Keratinocyte (primary cell): Measurements from ENCODE around the gene ADGRG2.

Experiments
- EZH2 ChIP-seq: IDR thresholded peaks from one replicate; pipeline ENCODE4 v1.6.1; 2012; ENCODE audit warnings: inconsistent platforms, mild to moderate bottlenecking, low read length, moderate library complexity
- TF ChIP-seq, protein P1 (sequence below), 3 experiments: IDR thresholded peaks in 1 of 3; conservative IDR thresholded peaks in 1 of 3; optimal IDR thresholded peaks in 1 of 3; 2 replicates in 2 of 3; 3 replicates in 1 of 3; pipeline versions ENCODE3 to v1.5.1; 2011; ENCODE audit warnings: low read length in 3 of 3, mild to moderate bottlenecking in 3 of 3, moderate library complexity in 2 of 3, control low read depth in 1 of 3, inconsistent platforms in 1 of 3; ENCODE audit not compliant: insufficient read depth in 2 of 3; ENCODE audit errors: extremely low read depth in 1 of 3

GRCh38 chrX:18983666-18984380, 138.4 kb downstream of the ADGRG2 start, which contains the start of gene PHKA2:
- TF ChIP-seq, protein P1, sequence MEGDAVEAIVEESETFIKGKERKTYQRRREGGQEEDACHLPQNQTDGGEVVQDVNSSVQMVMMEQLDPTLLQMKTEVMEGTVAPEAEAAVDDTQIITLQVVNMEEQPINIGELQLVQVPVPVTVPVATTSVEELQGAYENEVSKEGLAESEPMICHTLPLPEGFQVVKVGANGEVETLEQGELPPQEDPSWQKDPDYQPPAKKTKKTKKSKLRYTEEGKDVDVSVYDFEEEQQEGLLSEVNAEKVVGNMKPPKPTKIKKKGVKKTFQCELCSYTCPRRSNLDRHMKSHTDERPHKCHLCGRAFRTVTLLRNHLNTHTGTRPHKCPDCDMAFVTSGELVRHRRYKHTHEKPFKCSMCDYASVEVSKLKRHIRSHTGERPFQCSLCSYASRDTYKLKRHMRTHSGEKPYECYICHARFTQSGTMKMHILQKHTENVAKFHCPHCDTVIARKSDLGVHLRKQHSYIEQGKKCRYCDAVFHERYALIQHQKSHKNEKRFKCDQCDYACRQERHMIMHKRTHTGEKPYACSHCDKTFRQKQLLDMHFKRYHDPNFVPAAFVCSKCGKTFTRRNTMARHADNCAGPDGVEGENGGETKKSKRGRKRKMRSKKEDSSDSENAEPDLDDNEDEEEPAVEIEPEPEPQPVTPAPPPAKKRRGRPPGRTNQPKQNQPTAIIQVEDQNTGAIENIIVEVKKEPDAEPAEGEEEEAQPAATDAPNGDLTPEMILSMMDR (optimal IDR thresholded peaks at IDR 0.05 in 1 of 3, IDR thresholded peaks at IDR 0.05 in 1 of 3, conservative IDR thresholded peaks at IDR 0.05 in 1 of 3; ENCODE audit: extremely low read depth in 1 of 3, insufficient read depth in 2 of 3, low read length in 3 of 3) = no peak
- no peak for TF ChIP-seq EZH2
